CD4-positive, alpha-beta T cell (primary cell): ENCODE data around the gene CGB3. TPM values are rescaled to one million over a fixed set of nuclear protein-coding genes. Genes with fewer than 3 reads are reported as not detected.

Source experiments
- ATAC-seq: fragments of 200-7000 bp; cut with Tn5 transposase; one replicate; pipeline ENCODE4 v1.10.0; 2022; ENCODE audit warnings: mild to moderate bottlenecking; ENCODE audit not compliant: poor library complexity
- CTCF ChIA-PET: fragments of 350-600 bp; sonication (Branson Sonifier 250); formaldehyde crosslinking; loops from one replicate; lab custom pipeline; 2021; ENCODE audit warnings: antibody characterized with exemption, inconsistent platforms; lab: Charles Lee
- POLR2A ChIA-PET: fragments of 350-600 bp; sonication (Branson Sonifier 250); formaldehyde crosslinking; loops from one replicate; lab custom pipeline; 2021; ENCODE audit warnings: antibody characterized with exemption, inconsistent platforms; lab: Charles Lee
- DNase-seq, 14 experiments: peaks; one replicate each; pipeline ENCODE4 v3.0.0-alpha.2; 2013 to 2020; ENCODE audit warnings: mixed read lengths in 2 of 14
- H3K27ac ChIP-seq, 2 donors: one replicate each; pipeline versions ENCODE4 v1.5.1 to v1.7.0; 2013; ENCODE audit warnings: low read length in 2 of 2, low read depth in 1 of 2, mild to moderate bottlenecking in 1 of 2
- H3K27me3 ChIP-seq, 2 experiments: 1 replicate in 1 of 2; 2 replicates in 1 of 2; pipeline versions ENCODE4 v1.6.1 to v1.7.0; 2013; ENCODE audit warnings: low read length in 2 of 2, control low read depth in 1 of 2, mild to moderate bottlenecking in 1 of 2, moderate library complexity in 1 of 2; ENCODE audit not compliant: insufficient read depth in 2 of 2, control insufficient read depth in 1 of 2
- H3K36me3 ChIP-seq: one replicate; pipeline ENCODE4 v1.6.1; 2013; ENCODE audit warnings: low read length, control low read depth; ENCODE audit not compliant: insufficient read depth
- H3K4me1 ChIP-seq: one replicate; pipeline ENCODE4 v1.6.1; 2013; ENCODE audit warnings: low read length, control low read depth; ENCODE audit not compliant: insufficient read depth
- H3K4me3 ChIP-seq: one replicate; pipeline ENCODE4 v1.5.1; 2013; ENCODE audit warnings: mild to moderate bottlenecking, low read length, moderate library complexity
- H3K9me3 ChIP-seq, 2 experiments: 1 replicate in 1 of 2; 2 replicates in 1 of 2; pipeline versions ENCODE4 v1.6.1 to v1.7.0; 2013; ENCODE audit warnings: low read length in 2 of 2, mild to moderate bottlenecking in 2 of 2, control low read depth in 1 of 2, moderate library complexity in 1 of 2; ENCODE audit not compliant: control insufficient read depth in 1 of 2, insufficient read depth in 1 of 2
- H3K27ac Mint-ChIP-seq: one replicate; pipeline ENCODE4 v1.8.0; 2020; ENCODE audit warnings: mixed read lengths
- H3K27me3 Mint-ChIP-seq: one replicate; pipeline ENCODE4 v1.8.0; 2021; ENCODE audit warnings: mixed read lengths
- H3K36me3 Mint-ChIP-seq: one replicate; pipeline ENCODE4 v1.8.0; 2021; ENCODE audit warnings: low read depth, mixed read lengths
- H3K4me1 Mint-ChIP-seq: one replicate; pipeline ENCODE4 v1.8.0; 2021; ENCODE audit warnings: low read depth, mixed read lengths
- H3K4me3 Mint-ChIP-seq: one replicate; pipeline ENCODE4 v1.8.0; 2020; ENCODE audit warnings: mild to moderate bottlenecking, mixed read lengths
- H3K9me3 Mint-ChIP-seq: one replicate; pipeline ENCODE4 v1.8.0; 2020; ENCODE audit warnings: mixed read lengths
- CTCF ChIP-seq: fragments of 200-600 bp; IDR thresholded peaks from one replicate; pipeline ENCODE4 v1.8.0; 2022; ENCODE audit warnings: antibody characterized with exemption, mild to moderate bottlenecking
- intact Hi-C, 2 experiments: fragments of 100-400 bp; cut with DNase I in 1 of 2; cut with micrococcal nuclease in 1 of 2; formaldehyde crosslinking; loops; one replicate each; pipeline versions ENCODE4 v1.15.1 to v1.9.0; 2023 to 2025; cut with DNase I, micrococcal nuclease
- total RNA-seq, 174 experiments: library from RNA in 2 of 174; stranded (reverse) in 2 of 174; gene quantifications; one replicate each; pipeline ENCODE4 v1.2.3 and lab custom pipeline; 2021 to 2026

The CGB3 gene
- total RNA-seq, 2 experiments from 2014 or later, result not detected

- H3K4me1 ChIP-seq, result peaks cover 8% of the 10 kb centered on the region
- Mint-ChIP-seq H3K36me3 (no peaks in the 10 kb centered on the region), H3K9me3 (no peaks in the 10 kb centered on the region), H3K4me1 (no peaks in the 10 kb centered on the region), H3K27ac (no peak within 1 kb of the TSS), H3K27me3 (peaks cover 73% of the 10 kb centered on the region), H3K4me3 (no peak within 1 kb of the TSS)
- DNase-seq, result peak in 1 of 14 experiments; percentile 35
- H3K4me3 ChIP-seq, result no peak within 1 kb of the TSS
- ChIA-PET CTCF (no interaction called here), POLR2A (no interaction called here)
- H3K9me3 ChIP-seq, result peaks cover 0 to 7% of the 10 kb centered on the region in 2 experiments
- H3K27ac ChIP-seq, result no peak within 1 kb of the TSS
- no peaks in the 10 kb centered on the region for H3K36me3 ChIP-seq
- ATAC-seq, result peak; percentile 52
- TF ChIP-seq CTCF, result no peak
- intact Hi-C loops, result no loop called here
- H3K27me3 ChIP-seq, result peaks cover 37 to 57% of the 10 kb centered on the region in 2 experiments
These were observed 40.9 kb upstream of the CGB3 start, which contains the start of gene NTF4 for GRCh38 chr19:49064768-49065611. Gene NTF4 (minus strand): TSS chr19:49064818. CDS start chr19:49061997, 2,821 bp downstream.

- TF ChIP-seq CTCF, result no peak
- H3K9me3 Mint-ChIP-seq, result no peaks in the 10 kb centered on the region
- H3K36me3 ChIP-seq, result no peaks in the 10 kb centered on the region
- peaks cover 8% of the 10 kb centered on the region for H3K4me1 ChIP-seq
- no peak overlapping the region for H3K27ac ChIP-seq
- peaks cover 72% of the 10 kb centered on the region for H3K27me3 Mint-ChIP-seq
- H3K4me3 Mint-ChIP-seq, result no peak overlapping the region
- ChIA-PET POLR2A (no interaction called here), CTCF (no interaction called here)
- no peak for ATAC-seq
- intact Hi-C loops, result no loop called here
- no peaks in the 10 kb centered on the region for H3K36me3 Mint-ChIP-seq
- H3K27me3 ChIP-seq, result peaks cover 33 to 51% of the 10 kb centered on the region in 2 experiments
- H3K9me3 ChIP-seq, result peaks cover 0 to 7% of the 10 kb centered on the region in 2 experiments
- no peak overlapping the region for H3K27ac Mint-ChIP-seq
- no peak for DNase-seq
- no peak overlapping the region for H3K4me3 ChIP-seq
- peaks cover 4% of the 10 kb centered on the region for H3K4me1 Mint-ChIP-seq
These were observed 40.0 kb upstream of the CGB3 start for GRCh38 chr19:49064029-49064629.

GRCh38 chr19:49061445-49061844 is 37.3 kb upstream of the CGB3 start:
- Mint-ChIP-seq H3K27ac (no peak overlapping the region), H3K27me3 (peaks cover 77% of the 10 kb centered on the region), H3K4me1 (peaks cover 21% of the 10 kb centered on the region), H3K9me3 (no peaks in the 10 kb centered on the region), H3K4me3 (no peak overlapping the region), H3K36me3 (no peaks in the 10 kb centered on the region)
- Histone ChIP-seq H3K4me3 (no peak overlapping the region), H3K27me3 (peaks cover 40 to 58% of the 10 kb centered on the region in 2 experiments), H3K36me3 (no peaks in the 10 kb centered on the region), H3K4me1 (peaks cover 26% of the 10 kb centered on the region), H3K27ac (no peak overlapping the region), H3K9me3 (peaks cover 0 to 20% of the 10 kb centered on the region in 2 experiments)
- CTCF ChIA-PET, result no interaction called here
- DNase-seq (no peak), ATAC-seq (no peak)
- POLR2A ChIA-PET, result no interaction called here
- no peak for TF ChIP-seq CTCF
- intact Hi-C loops, result no loop called here
